Endometrium (tissue), 2 donors: Measurements from ENCODE around the gene MTERF1.

ENCODE experiments used
- FAIRE-seq: peaks from 2 replicates; lab custom pipeline; 2012; peaks lifted over from hg19 to GRCh38; lab: Jason Lieb, UNC
- donor health status: control.
- donor health status: control.

Gene MTERF1

GRCh38 chr7:91832493-91833045, 47.9 kb downstream of the MTERF1 start:
- no peak for FAIRE-seq

GRCh38 chr7:91827169-91827568, 53.3 kb downstream of the MTERF1 start:
- no peak for FAIRE-seq

GRCh38 chr7:91826377-91826776, 54.1 kb downstream of the MTERF1 start:
- no peak for FAIRE-seq

- FAIRE-seq: no peak
Observed at GRCh38 chr7:91824201-91824600, 56.3 kb downstream of the MTERF1 start.
